HG03521 (cell line): ENCODE results near the gene C11orf68.
A peak's percentile ranks its signal among the peaks of the same experiment; 100 is the strongest.
"Not testable (repeated sequence)": the region's sequence is repeated elsewhere in the genome, so short reads cannot be mapped to it uniquely, and the experiment has no call there.

ENCODE experiments used
- ATAC-seq: cut with Tn5 transposase; IDR thresholded peaks from one replicate; pipeline ENCODE4 v1.9.1; 2021; ENCODE audit warnings: mild to moderate bottlenecking, moderate library complexity; ENCODE audit not compliant: unreplicated experiment

The C11orf68 gene

GRCh38 chr11:65918211-65919140 lies at the start of gene C11orf68:
TSS of gene C11orf68 (minus strand) at chr11:65919062. CDS start at chr11:65919031, 31 bp downstream.
- ATAC-seq, result peak; percentile 54

- ATAC-seq, result no peak
These were observed 48.6 kb upstream of the C11orf68 start for GRCh38 chr11:65967329-65967934.

- ATAC-seq, result no peak
These were observed 47.3 kb upstream of the C11orf68 start for GRCh38 chr11:65965986-65966762.

GRCh38 chr11:65964906-65965305 lies 46.0 kb upstream of the C11orf68 start:
- no peak for ATAC-seq

DNA sequence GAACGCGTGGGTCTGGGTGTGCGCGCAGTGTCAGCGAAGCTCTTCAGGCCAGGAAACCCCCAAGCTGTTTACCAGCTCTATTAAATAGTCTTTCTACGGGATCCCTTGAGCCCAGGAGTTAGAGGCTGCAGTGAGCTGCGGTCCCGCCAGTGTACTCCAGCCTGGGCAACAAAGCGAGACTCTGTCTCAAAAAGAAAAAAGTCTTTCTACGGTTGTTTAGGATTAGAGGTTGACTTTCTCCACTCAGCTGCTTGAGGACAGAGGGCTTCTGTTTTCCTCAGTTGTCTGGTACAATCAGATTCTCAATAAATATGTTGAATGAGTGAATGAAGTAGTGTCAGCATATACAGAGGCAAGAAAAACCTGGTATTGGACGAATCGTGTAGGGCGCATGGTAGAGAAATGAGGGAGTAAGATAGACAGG lies 43.3 kb upstream of the C11orf68 start:
- no peak for ATAC-seq

DNA sequence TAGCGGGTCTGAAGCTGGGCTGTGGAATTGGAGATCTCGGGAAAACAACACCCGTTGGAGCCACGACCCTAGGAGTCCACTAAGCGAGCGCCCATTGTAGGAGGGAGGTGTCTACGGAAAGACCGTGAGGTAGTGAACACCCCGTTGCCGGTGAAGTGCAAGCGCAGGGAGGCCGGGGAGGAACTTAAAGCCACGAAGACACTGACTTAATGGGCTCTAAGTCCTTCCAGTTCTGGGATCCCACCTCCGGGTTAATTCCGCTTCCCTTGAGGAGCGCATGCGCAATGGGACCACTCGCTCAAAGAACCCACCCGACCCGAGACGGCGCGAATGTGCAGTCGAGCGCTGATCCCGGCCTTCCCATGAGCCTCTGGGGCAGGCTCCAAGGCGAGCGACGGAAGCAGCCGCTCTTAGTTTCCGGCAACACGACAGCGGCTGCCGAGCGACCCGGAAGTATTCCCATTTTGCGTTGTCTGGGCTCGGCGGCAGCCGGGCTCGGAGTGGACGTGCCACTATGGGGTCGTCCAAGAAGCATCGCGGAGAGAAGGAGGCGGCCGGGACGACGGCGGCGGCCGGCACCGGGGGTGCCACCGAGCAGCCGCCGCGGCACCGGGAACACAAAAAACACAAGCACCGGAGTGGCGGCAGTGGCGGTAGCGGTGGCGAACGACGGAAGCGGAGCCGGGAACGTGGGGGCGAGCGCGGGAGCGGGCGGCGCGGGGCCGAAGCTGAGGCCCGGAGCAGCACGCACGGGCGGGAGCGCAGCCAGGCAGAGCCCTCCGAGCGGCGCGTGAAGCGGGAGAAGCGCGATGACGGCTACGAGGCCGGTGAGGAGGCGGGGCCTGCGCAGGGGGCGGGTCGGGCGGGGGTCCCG lies 42.6 kb upstream of the C11orf68 start, which contains the start of gene SART1:
Gene SART1 (plus strand): TSS at position 468 of the 874 bp plus-strand sequence. CDS start 47 bp downstream, at position 515.
- ATAC-seq, result peak; percentile 89

DNA sequence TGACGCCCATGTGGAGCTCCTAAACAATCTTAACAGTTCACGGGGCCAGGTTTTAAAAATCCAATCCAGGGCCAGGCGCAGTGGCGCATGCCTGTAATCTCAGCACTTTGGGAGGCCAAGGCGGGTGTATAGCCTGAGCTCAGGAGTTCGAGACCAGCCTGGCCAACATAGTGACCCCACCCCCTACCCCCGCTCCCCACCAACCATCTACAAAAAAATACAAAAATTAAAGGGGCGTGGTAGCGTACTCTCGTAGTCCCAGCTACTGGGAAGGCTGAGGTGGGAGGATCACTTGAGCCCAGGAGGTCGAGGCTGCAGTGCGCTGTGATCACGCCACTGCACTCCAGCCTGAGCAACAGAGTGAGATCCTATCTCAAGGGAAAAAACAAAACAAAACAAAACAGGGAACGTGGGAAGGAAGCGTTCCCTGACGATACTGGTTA lies 42.0 kb upstream of the C11orf68 start:
- ATAC-seq, result no peak

DNA sequence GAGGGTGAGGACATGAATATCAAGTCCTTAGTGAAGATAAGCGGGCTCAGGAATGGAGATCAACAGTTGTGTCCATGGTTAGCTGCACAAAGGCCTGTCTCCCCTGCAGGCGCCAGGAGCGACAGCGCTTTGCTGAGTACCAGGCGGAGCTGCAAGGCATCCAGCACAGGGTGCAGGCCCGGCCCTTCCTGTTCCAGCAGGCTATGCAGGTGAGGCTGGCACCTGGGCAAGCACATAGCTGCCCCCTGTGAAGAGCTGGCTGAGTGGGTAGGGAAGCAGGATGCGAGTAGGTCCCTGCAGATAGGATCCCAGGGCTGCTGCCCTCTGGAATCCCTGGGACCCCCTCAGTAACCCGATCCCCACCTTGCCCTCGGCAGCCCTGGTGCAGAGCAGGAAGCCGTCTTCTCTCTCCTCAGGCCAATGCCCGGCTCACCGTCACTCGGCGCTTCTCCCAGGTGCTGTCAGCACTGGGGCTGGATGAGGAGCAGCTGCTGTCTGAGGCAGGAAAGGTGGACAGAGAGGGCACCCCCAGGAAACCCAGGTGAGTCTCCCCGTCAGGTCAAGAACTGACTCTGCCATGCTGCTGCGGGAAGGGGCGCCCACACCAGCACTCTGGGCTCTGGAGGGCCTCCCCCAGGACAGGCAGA lies 40.0 kb upstream of the C11orf68 start:
- no peak for ATAC-seq

- ATAC-seq, result no peak
These were observed 39.4 kb upstream of the C11orf68 start for GRCh38 chr11:65958291-65958690.

- ATAC-seq, result no peak
These were observed 35.9 kb upstream of the C11orf68 start for GRCh38 chr11:65954771-65955170.

DNA sequence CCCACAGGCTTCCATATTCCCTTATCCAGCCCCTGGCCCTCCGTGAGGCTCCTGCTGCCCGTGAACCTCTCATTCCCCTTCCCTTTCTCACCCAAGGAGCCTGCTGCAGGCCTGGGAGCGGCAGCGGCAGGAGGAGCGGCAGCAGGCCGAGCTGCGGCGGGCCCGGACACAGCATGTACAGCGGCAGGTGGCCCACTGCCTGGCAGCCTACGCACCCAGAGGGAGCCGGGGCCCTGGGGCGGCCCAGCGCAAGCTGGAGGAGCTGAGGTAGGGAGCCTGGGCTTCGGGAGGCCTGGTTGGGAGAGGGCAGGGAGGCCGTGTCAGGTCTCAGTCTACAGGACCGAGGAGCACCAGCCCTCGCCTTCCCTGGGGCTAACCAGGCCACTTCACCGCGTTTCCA lies 34.6 kb upstream of the C11orf68 start:
- ATAC-seq, result no peak

- ATAC-seq, result no peak
These were observed 33.2 kb upstream of the C11orf68 start for GRCh38 chr11:65952052-65952521.

DNA sequence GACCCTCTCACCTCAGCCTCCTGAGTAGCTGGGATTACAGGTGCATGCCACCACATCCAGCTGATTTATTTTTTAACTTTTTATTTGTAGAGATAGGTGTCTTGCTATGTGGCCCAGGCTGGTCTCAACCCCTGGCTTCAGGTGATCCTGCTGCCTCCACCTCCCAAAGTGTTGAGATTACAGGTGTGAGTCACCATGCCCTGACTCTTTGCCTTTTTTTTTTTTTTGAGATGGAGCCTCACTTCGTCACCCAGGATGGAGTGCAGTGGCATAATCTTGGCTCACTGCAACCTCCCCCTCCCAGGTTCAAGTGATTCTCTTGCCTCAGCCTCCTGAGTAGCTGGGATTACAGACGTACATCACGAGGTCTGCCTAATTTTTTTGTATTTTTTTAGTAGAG lies 32.8 kb upstream of the C11orf68 start:
- ATAC-seq, result not testable (repeated sequence)

DNA sequence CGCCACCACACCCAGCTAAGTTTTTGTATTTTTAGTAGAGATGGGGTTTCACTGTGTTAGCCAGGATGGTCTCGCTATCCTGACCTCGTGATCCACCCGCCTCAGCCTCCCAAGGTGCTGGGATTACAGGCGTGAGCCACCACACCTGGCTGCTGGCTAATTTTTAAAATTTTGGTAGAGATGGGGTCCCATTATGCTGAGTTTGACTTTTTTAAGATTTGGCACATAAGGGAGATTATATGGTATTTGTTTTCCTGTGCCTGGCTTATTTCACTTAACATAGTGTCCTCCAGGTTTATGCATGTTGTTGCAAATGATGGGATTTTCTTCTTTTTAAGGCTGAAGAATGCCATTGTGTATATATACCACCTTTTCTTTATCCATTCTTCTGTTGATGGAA lies 31.8 kb upstream of the C11orf68 start:
- not testable (repeated sequence) for ATAC-seq

- ATAC-seq, result no peak
These were observed 28.8 kb upstream of the C11orf68 start for GRCh38 chr11:65947603-65948125.

- no peak for ATAC-seq
These were observed 28.3 kb upstream of the C11orf68 start for GRCh38 chr11:65947133-65947532.

GRCh38 chr11:65946655-65947054 lies 27.8 kb upstream of the C11orf68 start:
- no peak for ATAC-seq

DNA sequence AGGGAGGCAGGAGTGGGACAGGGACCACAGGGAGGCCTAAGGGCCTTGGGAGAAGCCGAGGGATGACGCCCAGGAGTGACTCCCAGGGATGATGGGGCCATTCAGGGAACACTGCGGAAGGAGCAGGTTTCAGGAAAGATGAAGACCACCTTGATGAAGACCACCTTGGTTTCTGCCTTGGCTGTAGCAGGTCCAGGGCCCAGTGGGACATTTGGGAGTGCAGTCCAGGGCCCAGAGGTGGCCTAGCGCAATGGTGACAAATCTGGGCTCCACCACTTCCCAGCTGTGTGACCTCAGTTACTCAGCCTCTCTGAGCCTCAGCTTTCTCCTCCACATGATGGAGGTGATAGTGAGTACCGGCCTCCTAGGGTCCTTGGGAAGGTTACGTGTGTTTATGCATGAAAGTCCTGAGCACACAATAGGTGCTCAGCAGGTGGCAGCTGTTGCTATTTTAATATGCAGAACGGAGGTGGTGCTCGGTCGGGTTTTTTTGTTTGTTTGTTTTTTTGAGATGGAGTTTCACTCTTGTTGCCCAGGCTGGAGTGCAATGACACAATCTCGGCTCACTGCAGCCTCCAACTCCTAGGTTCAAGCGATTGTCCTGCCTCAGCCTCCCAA lies 27.2 kb upstream of the C11orf68 start:
- ATAC-seq, result no peak

- ATAC-seq, result no peak
These were observed 26.6 kb upstream of the C11orf68 start, which contains the start of gene TSGA10IP for GRCh38 chr11:65945430-65945911. TSS of gene TSGA10IP (plus strand) at chr11:65945480. CDS start at chr11:65945676, 196 bp downstream.
